ENCODE data around the gene ABCF3. TPM values are rescaled to one million over a fixed set of nuclear protein-coding genes. Genes with fewer than 3 reads are reported as not detected.

The ABCF3 gene
- total and polyA plus RNA-seq, 8 donors, result 57.6 to 75.2 (median 67.8) TPM

GRCh38 chr3:184154885-184155643 is 30.9 kb upstream of the ABCF3 start, which contains the start of gene DVL3:
Gene DVL3, plus strand, starts transcription at chr3:184155377. Its CDS starts 259 bp downstream, at chr3:184155636.
- H3K27me3 ChIP-seq, result no peaks in the 10 kb centered on the region
- ATAC-seq, result peak; percentile 91
- peak within 1 kb of the TSS; percentile 86 to 91 for H3K27ac ChIP-seq
- H3K36me3 ChIP-seq, result no peaks in the 10 kb centered on the region
- no peaks in the 10 kb centered on the region for H3K9me3 ChIP-seq
- peak within 1 kb of the TSS; percentile 66 to 92 for H3K4me3 ChIP-seq
- DNase-seq, result peak; percentile 66 to 95 (median 76)
- intact Hi-C loops (cut with DNase I), result no loop called here
- peaks cover 25 to 45% of the 10 kb centered on the region in 2 donors for H3K4me1 ChIP-seq
- TF ChIP-seq CTCF (IDR thresholded peaks at IDR 0.05), result no peak

GRCh38 chr3:184155644-184156521 is 30.1 kb upstream of the ABCF3 start:
- Histone ChIP-seq H3K27me3 (no peaks in the 10 kb centered on the region), H3K36me3 (no peaks in the 10 kb centered on the region), H3K4me1 (peaks cover 34 to 53% of the 10 kb centered on the region in 2 donors), H3K27ac (peak overlapping the region; percentile 86 to 91), H3K4me3 (peak overlapping the region; percentile 66 to 92), H3K9me3 (no peaks in the 10 kb centered on the region)
- ATAC-seq (peak; percentile 16), DNase-seq (peak in 1 of 4 donors; percentile 89)
- TF ChIP-seq CTCF (IDR thresholded peaks at IDR 0.05), result no peak
- intact Hi-C loops (cut with DNase I), result no loop called here

GRCh38 chr3:184156522-184156955 is 29.5 kb upstream of the ABCF3 start:
- DNase-seq (peak in 1 of 4 donors; percentile 81), ATAC-seq (peak; percentile 62)
- no peaks in the 10 kb centered on the region for H3K9me3 ChIP-seq
- peaks cover 38 to 60% of the 10 kb centered on the region in 2 donors for H3K4me1 ChIP-seq
- no peak for TF ChIP-seq CTCF (IDR thresholded peaks at IDR 0.05)
- H3K27me3 ChIP-seq, result no peaks in the 10 kb centered on the region
- intact Hi-C loops (cut with DNase I), result no loop called here
- peak overlapping the region; percentile 66 to 92 for H3K4me3 ChIP-seq
- H3K36me3 ChIP-seq, result no peaks in the 10 kb centered on the region
- peak overlapping the region; percentile 86 to 91 for H3K27ac ChIP-seq

- intact Hi-C loops (cut with DNase I), result no loop called here
- Histone ChIP-seq H3K27me3 (no peaks in the 10 kb centered on the region), H3K36me3 (no peaks in the 10 kb centered on the region), H3K4me1 (peaks cover 38 to 66% of the 10 kb centered on the region in 2 donors), H3K27ac (peak overlapping the region; percentile 86 to 91), H3K4me3 (peak overlapping the region; percentile 66 to 92), H3K9me3 (no peaks in the 10 kb centered on the region)
- no peak for ATAC-seq
- TF ChIP-seq CTCF (IDR thresholded peaks at IDR 0.05), result no peak
- no peak for DNase-seq
These were observed 28.8 kb upstream of the ABCF3 start for GRCh38 chr3:184157206-184157605.
